ENCODE measurements around the gene SLC2A14.
A peak's percentile ranks its signal among the peaks of the same experiment; 100 is the strongest.
"Not testable (repeated sequence)": the region's sequence is repeated elsewhere in the genome, so short reads cannot be mapped to it uniquely, and the experiment has no call there.

The SLC2A14 gene

DNA sequence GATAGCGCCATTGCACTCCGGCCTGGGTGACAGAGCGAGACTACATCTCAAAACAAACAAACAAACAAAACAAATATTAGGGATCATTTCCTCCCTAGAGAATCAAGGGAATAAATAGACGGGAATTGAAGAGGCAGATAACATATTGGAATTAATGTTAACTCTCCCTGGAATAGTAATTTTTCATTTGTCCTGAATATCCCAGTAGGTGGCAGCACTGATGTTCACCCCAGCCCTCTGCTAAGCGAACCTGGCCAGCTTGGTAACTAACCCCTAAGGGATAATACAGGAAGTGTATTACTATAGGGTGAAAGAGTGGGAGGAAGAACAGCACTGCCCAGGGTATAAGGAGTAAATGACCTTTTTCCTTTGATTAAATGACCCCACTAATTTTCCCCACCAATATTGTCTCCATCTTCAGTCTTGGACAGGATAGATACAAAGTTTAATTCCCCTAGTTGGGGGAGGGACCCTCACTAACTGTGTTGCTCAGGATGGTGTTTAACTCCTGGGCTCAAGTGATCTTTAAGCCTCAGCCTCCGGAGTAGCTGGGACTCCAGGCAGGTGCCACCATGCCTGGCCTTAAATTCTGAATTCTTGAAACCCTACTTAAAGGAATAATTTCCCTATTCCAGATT, 40.5 kb downstream of the SLC2A14 start:
- Histone ChIP-seq H3K27ac (ENCODE audit: low read depth, low read length) (no peak overlapping the region), H3K9me3 (ENCODE audit: insufficient read depth, low read length) (no peaks in the 10 kb centered on the region), H3K79me2 (ENCODE audit: insufficient read depth, low read length) (no peaks in the 10 kb centered on the region), H3K9me2 (replicated peaks; ENCODE audit: insufficient read depth, low read length) (no peaks in the 10 kb centered on the region), H3K4me2 (ENCODE audit: low read depth, low read length, poor library complexity, severe bottlenecking) (no peak overlapping the region), H3K4me3 (ENCODE audit: insufficient read depth, low read length, poor library complexity, severe bottlenecking) (no peak overlapping the region), H4K20me1 (ENCODE audit: low read depth, low read length) (no peaks in the 10 kb centered on the region), H3F3A (ENCODE audit: insufficient read depth) (no peaks in the 10 kb centered on the region), H3K27me3 (ENCODE audit: low read length) (no peaks in the 10 kb centered on the region), H2AFZ (ENCODE audit: low read depth, low read length, severe bottlenecking) (no peak overlapping the region), H3K36me3 (ENCODE audit: low read length) (no peaks in the 10 kb centered on the region), H3K9ac (ENCODE audit: low read length) (no peak overlapping the region)
- no peak for TF ChIP-seq EZH2phosphoT487 (conservative IDR thresholded peaks at IDR 0.05; ENCODE audit: low read length)
- peak; percentile 55 for TF ChIP-seq CTCF (IDR thresholded peaks at IDR 0.05; ENCODE audit: insufficient read depth, low read length, poor library complexity, severe bottlenecking)

- not testable (repeated sequence) for H3K27me3 ChIP-seq (ENCODE audit: low read length); H3K27ac ChIP-seq (ENCODE audit: low read depth, low read length); H3K79me2 ChIP-seq (ENCODE audit: insufficient read depth, low read length); H3K4me2 ChIP-seq (ENCODE audit: low read depth, low read length, poor library complexity, severe bottlenecking); H3K9me2 ChIP-seq (replicated peaks; ENCODE audit: insufficient read depth, low read length); H4K20me1 ChIP-seq (ENCODE audit: low read depth, low read length); H3F3A ChIP-seq (ENCODE audit: insufficient read depth); H3K9me3 ChIP-seq (ENCODE audit: insufficient read depth, low read length); H3K36me3 ChIP-seq (ENCODE audit: low read length); H3K9ac ChIP-seq (ENCODE audit: low read length); H2AFZ ChIP-seq (ENCODE audit: low read depth, low read length, severe bottlenecking); H3K4me3 ChIP-seq (ENCODE audit: insufficient read depth, low read length, poor library complexity, severe bottlenecking)
Observed at GRCh38 chr12:7829737-7830136, 43.0 kb downstream of the SLC2A14 start.

GRCh38 chr12:7825754-7826153, 47.0 kb downstream of the SLC2A14 start:
- not testable (repeated sequence) for H3K9ac ChIP-seq (ENCODE audit: low read length); H3K9me3 ChIP-seq (ENCODE audit: insufficient read depth, low read length); H2AFZ ChIP-seq (ENCODE audit: low read depth, low read length, severe bottlenecking); H4K20me1 ChIP-seq (ENCODE audit: low read depth, low read length); H3K27ac ChIP-seq (ENCODE audit: low read depth, low read length); H3K27me3 ChIP-seq (ENCODE audit: low read length); H3K79me2 ChIP-seq (ENCODE audit: insufficient read depth, low read length); H3K4me3 ChIP-seq (ENCODE audit: insufficient read depth, low read length, poor library complexity, severe bottlenecking); H3K9me2 ChIP-seq (replicated peaks; ENCODE audit: insufficient read depth, low read length); H3F3A ChIP-seq (ENCODE audit: insufficient read depth); H3K36me3 ChIP-seq (ENCODE audit: low read length); H3K4me2 ChIP-seq (ENCODE audit: low read depth, low read length, poor library complexity, severe bottlenecking)

- Histone ChIP-seq H3K27me3 (ENCODE audit: low read length) (no peaks in the 10 kb centered on the region), H3K4me3 (ENCODE audit: insufficient read depth, low read length, poor library complexity, severe bottlenecking) (no peak overlapping the region), H3K36me3 (ENCODE audit: low read length) (no peaks in the 10 kb centered on the region), H3K27ac (ENCODE audit: low read depth, low read length) (no peak overlapping the region), H3F3A (ENCODE audit: insufficient read depth) (no peaks in the 10 kb centered on the region), H3K9me3 (ENCODE audit: insufficient read depth, low read length) (no peaks in the 10 kb centered on the region), H3K9me2 (replicated peaks; ENCODE audit: insufficient read depth, low read length) (no peaks in the 10 kb centered on the region), H2AFZ (ENCODE audit: low read depth, low read length, severe bottlenecking) (no peak overlapping the region), H4K20me1 (ENCODE audit: low read depth, low read length) (no peaks in the 10 kb centered on the region), H3K79me2 (ENCODE audit: insufficient read depth, low read length) (no peaks in the 10 kb centered on the region), H3K9ac (ENCODE audit: low read length) (no peak overlapping the region), H3K4me2 (ENCODE audit: low read depth, low read length, poor library complexity, severe bottlenecking) (no peak overlapping the region)
- TF ChIP-seq EZH2phosphoT487 (conservative IDR thresholded peaks at IDR 0.05; ENCODE audit: low read length) = no peak
- TF ChIP-seq CTCF (IDR thresholded peaks at IDR 0.05; ENCODE audit: insufficient read depth, low read length, poor library complexity, severe bottlenecking) = peak; percentile 95
Observed at GRCh38 chr12:7806863-7807487, 65.7 kb downstream of the SLC2A14 start.

DNA sequence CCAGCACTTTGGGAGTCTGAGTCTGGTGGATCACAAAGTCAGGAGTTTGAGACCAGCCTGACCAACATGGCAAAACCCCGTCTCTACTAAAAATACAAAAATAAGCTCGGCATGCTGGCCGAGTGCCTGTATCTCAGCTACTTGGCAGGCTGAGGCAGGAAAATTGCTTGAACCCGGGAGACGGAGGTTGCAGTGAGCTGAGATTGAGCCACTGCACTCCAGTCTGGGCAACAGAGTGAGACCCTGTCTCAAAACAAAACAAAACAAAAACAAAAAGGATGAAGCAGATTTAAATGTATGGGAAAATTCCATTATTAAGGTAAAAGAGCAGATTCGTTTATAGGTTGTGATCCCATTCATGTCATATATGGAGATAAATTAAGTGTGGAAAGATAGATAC, 66.4 kb downstream of the SLC2A14 start:
- not testable (repeated sequence) for H4K20me1 ChIP-seq (ENCODE audit: low read depth, low read length); H3F3A ChIP-seq (ENCODE audit: insufficient read depth); H3K79me2 ChIP-seq (ENCODE audit: insufficient read depth, low read length); H3K9me2 ChIP-seq (replicated peaks; ENCODE audit: insufficient read depth, low read length); H2AFZ ChIP-seq (ENCODE audit: low read depth, low read length, severe bottlenecking); H3K36me3 ChIP-seq (ENCODE audit: low read length); H3K27ac ChIP-seq (ENCODE audit: low read depth, low read length); H3K9me3 ChIP-seq (ENCODE audit: insufficient read depth, low read length); H3K9ac ChIP-seq (ENCODE audit: low read length); H3K27me3 ChIP-seq (ENCODE audit: low read length); H3K4me3 ChIP-seq (ENCODE audit: insufficient read depth, low read length, poor library complexity, severe bottlenecking); H3K4me2 ChIP-seq (ENCODE audit: low read depth, low read length, poor library complexity, severe bottlenecking)
